ENCODE data around the gene PPP2R3A.
"Not testable (repeated sequence)": the region's sequence is repeated elsewhere in the genome, so short reads cannot be mapped to it uniquely, and the experiment has no call there.

Gene PPP2R3A

GRCh38 chr3:136146981-136147729, 181.6 kb downstream of the PPP2R3A start:
- no peak for DNase-seq

GRCh38 chr3:136149667-136150066, 184.1 kb downstream of the PPP2R3A start:
- no peak for DNase-seq

GRCh38 chr3:136151219-136151618, 185.7 kb downstream of the PPP2R3A start:
- DNase-seq: no peak

- DNase-seq: no peak
Observed at GRCh38 chr3:136152176-136152843, 186.8 kb downstream of the PPP2R3A start.

- no peak for DNase-seq
Observed at GRCh38 chr3:136152963-136153362, 187.4 kb downstream of the PPP2R3A start.

- no peak for DNase-seq
Observed at GRCh38 chr3:136161516-136161915, 196.0 kb downstream of the PPP2R3A start.

- DNase-seq: peak in 1 of 56 donors; percentile 3
Observed at GRCh38 chr3:136162322-136162721, 196.8 kb downstream of the PPP2R3A start.

GRCh38 chr3:136163607-136164006, 198.1 kb downstream of the PPP2R3A start:
- DNase-seq: not testable (repeated sequence)

GRCh38 chr3:136166507-136166906, 201.0 kb downstream of the PPP2R3A start:
- DNase-seq: no peak

GRCh38 chr3:136168236-136168635, 202.7 kb downstream of the PPP2R3A start:
- not testable (repeated sequence) for DNase-seq

GRCh38 chr3:136171097-136171542, 205.6 kb downstream of the PPP2R3A start:
- DNase-seq: no peak

- DNase-seq: no peak
Observed at GRCh38 chr3:136173939-136174490, 208.5 kb downstream of the PPP2R3A start.

- DNase-seq: no peak
Observed at GRCh38 chr3:136177876-136178275, 212.3 kb downstream of the PPP2R3A start.

- no peak for DNase-seq
Observed at GRCh38 chr3:136181741-136182140, 216.2 kb downstream of the PPP2R3A start.

- no peak for DNase-seq
Observed at GRCh38 chr3:136184703-136185102, 219.2 kb downstream of the PPP2R3A start.

GRCh38 chr3:136186344-136186743, 220.8 kb downstream of the PPP2R3A start:
- DNase-seq: no peak

GRCh38 chr3:136186846-136187245, 221.3 kb downstream of the PPP2R3A start:
- no peak for DNase-seq

GRCh38 chr3:136187868-136188267, 222.3 kb downstream of the PPP2R3A start:
- DNase-seq: no peak

GRCh38 chr3:136189043-136189442, 223.5 kb downstream of the PPP2R3A start:
- no peak for DNase-seq

- DNase-seq: no peak
Observed at GRCh38 chr3:136189859-136190617, 224.5 kb downstream of the PPP2R3A start.

GRCh38 chr3:136192195-136192594, 226.7 kb downstream of the PPP2R3A start:
- not testable (repeated sequence) for DNase-seq

- DNase-seq: no peak
Observed at GRCh38 chr3:136192831-136193230, 227.3 kb downstream of the PPP2R3A start.

Data from nucleus accumbens (tissue), 56 donors.